Fibroblast of pulmonary artery (primary cell): ENCODE results near the gene ATXN10.
A peak's percentile ranks its signal among the peaks of the same experiment; 100 is the strongest.

Experiments
- DNase-seq: peaks from one replicate; pipeline ENCODE4 v3.0.0-alpha.2; 2010; ENCODE audit warnings: low read depth
- H3K4me3 ChIP-seq: replicated peaks from 2 replicates; pipeline ENCODE4 v1.5.1; 2011; ENCODE audit warnings: low read depth, mild to moderate bottlenecking, control low read depth, low read length, moderate library complexity
- CTCF ChIP-seq: IDR thresholded peaks from 2 replicates; pipeline ENCODE4 v1.5.1; 2011; ENCODE audit warnings: mild to moderate bottlenecking, control low read depth, low read length, inconsistent platforms; ENCODE audit errors: missing control alignments

ATXN10 gene

GRCh38 chr22:45722006-45722405 lies 50.4 kb downstream of the ATXN10 start:
- DNase-seq, result no peak
- TF ChIP-seq CTCF, result no peak
- no peak overlapping the region for H3K4me3 ChIP-seq

- DNase-seq, result no peak
- H3K4me3 ChIP-seq, result no peak overlapping the region
- no peak for TF ChIP-seq CTCF
Measured at GRCh38 chr22:45726081-45726480, 54.4 kb downstream of the ATXN10 start.

GRCh38 chr22:45731041-45731797 lies 59.6 kb downstream of the ATXN10 start:
- peak; percentile 34 for DNase-seq
- no peak for TF ChIP-seq CTCF

GRCh38 chr22:45731798-45732495 lies 60.3 kb downstream of the ATXN10 start:
- peak; percentile 52 for DNase-seq
- H3K4me3 ChIP-seq, result no peak overlapping the region
- peak; percentile 63 for TF ChIP-seq CTCF

More at GRCh38 chr22:45731041-45731797, 59.6 kb downstream of the ATXN10 start:
- no peak overlapping the region for H3K4me3 ChIP-seq

GRCh38 chr22:45735273-45735672 lies 63.6 kb downstream of the ATXN10 start:
- TF ChIP-seq CTCF, result no peak
- DNase-seq, result no peak
- no peak overlapping the region for H3K4me3 ChIP-seq

GRCh38 chr22:45738206-45738605 lies 66.6 kb downstream of the ATXN10 start:
- TF ChIP-seq CTCF, result no peak
- no peak for DNase-seq
- H3K4me3 ChIP-seq, result no peak overlapping the region
